GM19397 (cell line): ENCODE measurements around the gene AGBL2.

ENCODE experiments used
- ATAC-seq: cut with Tn5 transposase; IDR thresholded peaks from one replicate; pipeline ENCODE4 v1.9.1; 2021; ENCODE audit warnings: mild to moderate bottlenecking, moderate library complexity; ENCODE audit not compliant: unreplicated experiment

The AGBL2 gene

DNA sequence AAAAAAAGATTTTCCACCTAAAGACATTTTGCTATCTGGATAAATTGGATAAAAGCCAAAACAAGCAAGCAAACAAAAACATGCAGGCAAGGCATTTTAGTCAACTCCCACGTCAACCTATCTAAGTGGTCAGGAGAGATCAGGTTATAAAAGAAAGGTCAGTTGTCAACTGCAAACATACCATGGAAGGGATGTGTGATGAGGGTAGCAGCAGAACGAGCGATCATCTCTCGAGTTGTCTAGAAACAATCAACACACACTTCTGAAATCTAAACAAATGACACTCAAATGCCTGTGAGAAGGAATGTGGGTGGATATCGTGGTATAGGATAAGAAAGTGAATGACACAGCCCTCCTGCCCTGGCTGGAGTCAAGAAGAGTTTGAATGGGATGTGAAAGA, 83.7 kb downstream of the AGBL2 start:
- no peak for ATAC-seq

DNA sequence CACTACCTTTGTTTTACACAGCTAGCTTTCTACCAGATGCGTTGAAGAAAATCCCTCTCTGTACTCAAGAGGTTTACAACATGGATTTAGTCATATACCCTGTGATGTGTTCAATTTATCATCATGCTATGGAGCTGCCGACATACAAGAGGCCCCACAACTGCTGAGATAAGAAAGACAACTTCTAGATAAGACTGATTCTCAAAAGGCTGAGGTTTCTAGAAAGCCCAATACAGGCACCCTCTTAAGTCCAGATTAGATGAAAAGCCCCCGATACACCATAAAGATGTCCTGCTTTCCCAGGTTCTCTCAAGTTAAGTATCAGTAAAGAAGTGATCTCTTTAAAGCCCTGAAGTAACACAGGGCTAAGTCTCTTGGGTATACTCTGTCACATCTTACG, 87.1 kb downstream of the AGBL2 start:
- no peak for ATAC-seq

DNA sequence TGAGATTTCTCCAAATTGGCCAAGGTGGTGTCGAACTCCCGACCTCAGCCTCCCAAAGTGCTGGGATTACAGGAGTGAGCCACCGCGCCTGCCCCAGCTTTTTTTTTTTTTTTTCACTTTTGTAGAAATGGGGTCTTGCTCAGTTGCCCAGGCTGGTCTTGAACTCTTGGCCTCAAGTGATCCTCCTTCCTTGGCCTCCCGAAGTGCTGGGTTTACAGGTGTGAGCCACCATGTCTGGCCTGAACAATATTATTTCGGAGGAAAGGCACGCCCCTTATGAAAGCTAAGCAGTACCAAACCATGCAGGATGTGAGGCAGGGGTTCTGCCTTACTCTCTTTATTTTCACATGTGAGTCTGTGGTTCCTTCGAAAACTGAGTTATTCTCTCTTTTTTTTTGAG, 88.9 kb downstream of the AGBL2 start:
- no peak for ATAC-seq

DNA sequence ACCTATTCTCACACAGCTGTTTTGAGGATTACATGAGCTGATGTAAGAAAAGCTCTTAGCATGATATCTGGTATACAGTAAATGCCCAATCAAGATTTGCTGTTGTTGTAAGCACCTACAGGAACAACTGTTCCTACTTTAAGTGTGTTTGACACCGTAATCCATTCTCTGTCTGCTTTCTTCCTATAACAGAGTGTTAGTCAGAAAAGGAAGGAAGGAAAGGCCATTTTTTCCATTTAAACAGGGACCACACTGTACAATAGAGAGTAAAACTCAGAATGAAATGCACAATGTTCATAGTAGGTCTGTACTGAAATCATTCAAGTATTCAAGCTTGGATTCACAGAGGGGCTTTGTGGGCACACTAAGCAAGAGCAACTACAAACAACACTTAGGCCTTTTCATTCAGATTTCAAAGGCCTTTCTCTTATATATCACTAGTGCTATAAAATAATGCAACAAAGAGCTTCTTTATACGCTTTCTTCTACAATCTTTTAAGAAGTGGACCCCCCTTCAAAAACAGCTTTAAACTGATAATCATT, 94.3 kb downstream of the AGBL2 start:
- ATAC-seq: no peak

DNA sequence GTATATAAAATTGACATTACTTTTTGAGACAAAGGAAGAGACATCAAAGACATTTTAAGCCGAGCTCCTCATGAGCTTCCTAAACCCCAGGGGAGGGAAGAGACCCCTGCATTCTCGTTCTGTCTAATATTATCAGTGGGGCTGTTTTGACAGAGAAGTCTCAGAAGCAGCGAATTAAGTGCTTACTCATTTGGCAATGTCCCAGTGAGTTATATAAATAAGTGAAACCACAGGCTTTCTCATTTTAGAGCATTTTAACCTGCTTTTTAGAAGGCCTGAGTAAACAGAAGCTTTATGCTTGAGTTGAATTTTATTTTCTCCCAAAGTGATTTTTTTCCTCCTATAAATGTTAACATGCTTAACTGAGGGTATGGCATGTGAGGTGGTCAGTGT, 97.8 kb downstream of the AGBL2 start:
- ATAC-seq: no peak

DNA sequence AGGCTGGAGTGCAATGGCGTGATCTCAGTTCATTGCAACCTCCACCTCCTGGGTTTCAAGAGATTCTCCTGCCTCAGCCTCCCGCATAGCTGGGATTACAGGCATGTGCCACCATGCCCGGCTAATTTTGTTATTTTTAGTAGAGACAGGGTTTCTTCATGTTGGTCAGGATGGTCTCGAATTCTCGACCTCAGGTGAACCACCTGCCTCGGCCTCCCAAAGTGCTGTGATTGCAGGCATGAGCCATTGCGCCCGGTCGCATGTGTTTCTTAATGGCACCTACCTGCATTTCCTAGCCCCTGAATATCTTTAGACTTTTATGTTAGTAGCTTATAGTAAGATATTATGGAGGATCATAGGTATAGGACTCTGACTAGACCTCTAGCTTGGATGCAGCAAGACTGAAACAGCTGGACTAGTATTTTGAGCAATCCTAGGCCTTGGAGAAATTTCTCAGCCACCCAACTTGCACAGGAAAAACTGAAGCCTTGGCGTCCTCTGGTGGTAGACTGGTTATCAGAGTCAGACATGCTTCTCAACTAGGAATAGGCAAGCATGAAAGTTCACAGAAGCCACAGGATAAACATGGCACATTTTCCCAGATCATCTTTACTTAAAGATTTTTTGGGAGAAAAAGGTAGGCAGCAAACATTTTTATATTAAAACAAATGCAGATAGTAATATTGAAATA, 98.3 kb downstream of the AGBL2 start:
- no peak for ATAC-seq

DNA sequence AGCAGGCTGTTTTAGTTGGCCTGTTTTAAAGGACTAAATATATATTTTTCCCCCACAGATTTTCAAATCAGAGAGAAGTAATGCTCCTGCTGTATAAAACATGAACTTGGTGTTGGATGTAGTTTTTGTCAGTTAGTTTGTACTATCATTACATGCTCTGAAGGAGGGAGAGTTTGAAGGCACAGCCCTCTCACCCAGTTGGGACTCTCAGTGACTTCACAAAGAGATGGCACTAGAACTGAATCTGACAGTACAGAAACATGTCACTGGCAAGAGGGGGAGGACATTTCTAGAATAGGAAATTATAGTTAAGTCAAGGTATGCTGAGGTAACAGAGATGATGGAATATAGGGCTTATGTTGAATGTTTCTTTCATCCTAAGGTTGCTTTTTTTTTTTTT, 99.9 kb downstream of the AGBL2 start:
- no peak for ATAC-seq

DNA sequence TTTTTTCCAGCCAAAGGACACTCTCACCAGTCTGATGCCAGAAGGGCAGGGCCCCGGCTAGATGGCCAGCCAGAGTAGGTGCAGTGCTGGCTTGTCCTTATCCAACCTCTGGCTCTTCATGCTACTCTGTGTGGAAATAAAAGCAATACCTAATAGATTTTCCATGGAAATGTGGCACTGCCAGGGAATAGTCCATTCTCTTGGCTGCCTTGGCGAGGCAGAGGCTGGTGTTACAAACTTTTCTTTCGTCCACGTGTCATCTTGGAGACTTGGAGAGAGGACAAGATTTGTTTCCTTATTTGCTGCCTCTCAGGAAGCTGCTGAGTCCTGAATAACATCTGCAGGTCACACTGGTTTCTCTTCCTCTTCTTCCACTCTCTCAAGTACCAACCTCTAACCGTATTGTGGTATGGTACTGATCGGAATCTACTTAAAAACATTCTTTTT, 103.8 kb downstream of the AGBL2 start:
- peak; percentile 74 for ATAC-seq

DNA sequence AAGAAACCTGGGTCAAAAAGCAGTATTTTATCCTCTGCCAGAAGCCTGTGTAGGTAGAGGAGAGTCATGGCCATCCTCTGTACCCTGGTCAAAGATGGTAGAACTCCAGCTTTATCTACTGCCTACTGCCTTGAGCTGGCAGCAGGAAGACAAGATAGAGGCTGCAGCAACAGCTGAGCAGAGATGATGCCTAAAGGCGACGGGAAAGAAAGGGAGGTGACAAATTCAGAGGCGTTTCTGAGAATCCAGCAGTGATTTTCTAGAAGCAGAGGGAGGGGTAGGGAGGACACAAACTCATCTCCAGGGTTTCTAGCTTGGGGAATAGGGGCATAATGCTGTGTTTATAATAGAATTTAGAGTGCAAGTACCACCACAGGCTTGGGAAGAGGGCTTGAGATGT, 105.5 kb downstream of the AGBL2 start:
- ATAC-seq: no peak
